GM12878 (cell line): ENCODE measurements around the gene CFAP299. TPM values are rescaled to one million over a fixed set of nuclear protein-coding genes. Genes with fewer than 3 reads are reported as not detected.

Source experiments
- CHD4 ChIP-seq: fragments of 200-600 bp; sonication (generic); IDR thresholded peaks from 2 replicates; pipeline ENCODE4 v1.6.1; 2016; ENCODE audit warnings: mild to moderate bottlenecking
- GATAD2B ChIP-seq: fragments of 450-650 bp; conservative IDR thresholded peaks from 2 replicates; pipeline ENCODE4 v1.6.1; 2017; ENCODE audit warnings: low read depth, mild to moderate bottlenecking, moderate library complexity
- JUND ChIP-seq: IDR thresholded peaks from 2 replicates; pipeline ENCODE4 v1.6.1; 2012; ENCODE audit warnings: low read depth, mild to moderate bottlenecking, low read length, improper control_type of control experiment, moderate library complexity
- KLF5 ChIP-seq: fragments of 450-650 bp; IDR thresholded peaks from 2 replicates; pipeline ENCODE4 v1.6.1; 2014; ENCODE audit warnings: mild to moderate bottlenecking; ENCODE audit not compliant: partially characterized antibody
- NFXL1 ChIP-seq: fragments of 450-650 bp; IDR thresholded peaks from 2 replicates; pipeline ENCODE4 v1.6.1; 2017; ENCODE audit warnings: antibody characterized with exemption, mild to moderate bottlenecking, borderline replicate concordance
- NR2C2 ChIP-seq: IDR thresholded peaks from 2 replicates; pipeline ENCODE4 v1.6.1; 2011; ENCODE audit warnings: borderline replicate concordance, low read depth; ENCODE audit not compliant: control insufficient read depth, insufficient read length
- POLR2A ChIP-seq: IDR thresholded peaks from 2 replicates; pipeline ENCODE4 v1.6.1; 2011; ENCODE audit warnings: low read depth, mild to moderate bottlenecking, low read length
- POLR2AphosphoS5 ChIP-seq: IDR thresholded peaks from 2 replicates; pipeline ENCODE4 v1.6.1; 2011; ENCODE audit warnings: mild to moderate bottlenecking, low read length, inconsistent platforms
- TCF12 ChIP-seq: IDR thresholded peaks from 2 replicates; pipeline ENCODE4 v1.6.1; 2011; ENCODE audit warnings: low read depth, mild to moderate bottlenecking, low read length
- WRNIP1 ChIP-seq: IDR thresholded peaks from 2 replicates; pipeline ENCODE4 v1.6.1; 2011; ENCODE audit warnings: low read depth, low read length, improper control_type of control experiment, borderline replicate concordance
- YY1 ChIP-seq: IDR thresholded peaks from 2 replicates; pipeline ENCODE4 v1.6.1; 2011; ENCODE audit warnings: low read depth, mild to moderate bottlenecking, low read length
- ZBED1 ChIP-seq: IDR thresholded peaks from 2 replicates; pipeline ENCODE4 v1.6.1; 2016; ENCODE audit warnings: borderline replicate concordance
- polyA plus RNA-seq, 11 experiments: library from polyadenylated mRNA; depleted of rRNA in 4 of 11; unstranded in 6 of 11; stranded (reverse) in 5 of 11; fragments of >200 nt; fragmentation: Nextera tagmentation in 4 of 11; fragmentation: Illumina TruSeq in 1 of 11; extraction: Ambion mirVana in 4 of 11; extraction: Trizol in 1 of 11; gene quantifications; 1 replicate in 1 of 11; 2 replicates in 10 of 11; pipeline versions ENCODE4 v1.2.1 to v1.2.3, GENCODE V29; 2011 to 2016; ENCODE audit warnings: inconsistent platforms in 2 of 11, missing spikeins in 2 of 11, low read depth in 1 of 11
- total RNA-seq, 4 experiments: library from RNA; depleted of rRNA in 3 of 4; stranded (reverse); fragments of >200 nt in 3 of 4; fragmentation: Illumina TruSeq in 1 of 4; extraction: Trizol in 1 of 4; gene quantifications; 2 replicates each; pipeline versions ENCODE4 v1.2.1 to v1.2.3, GENCODE V29; 2013 to 2021
- TF ChIP-seq, protein P1 (sequence below): IDR thresholded peaks from 2 replicates; pipeline ENCODE4 v1.6.1; 2012; ENCODE audit warnings: low read depth, low read length, improper control_type of control experiment
- TF ChIP-seq, protein P2 (sequence below): fragments of 450-650 bp; IDR thresholded peaks from 2 replicates; pipeline ENCODE4 v1.6.1; 2014; ENCODE audit warnings: mild to moderate bottlenecking
- TF ChIP-seq, protein P3 (sequence below): fragments of 450-650 bp; IDR thresholded peaks from 2 replicates; pipeline ENCODE4 v1.6.1; 2016; ENCODE audit warnings: mild to moderate bottlenecking
- TF ChIP-seq, protein P4 (sequence below): IDR thresholded peaks from 2 replicates; pipeline ENCODE4 v1.6.1; 2012; ENCODE audit warnings: low read depth, low read length, improper control_type of control experiment
- TF ChIP-seq, protein P5 (sequence below): fragments of 450-650 bp; formaldehyde crosslinking; IDR thresholded peaks from 2 replicates; pipeline ENCODE4 v1.4.0; 2022; ENCODE audit warnings: mild to moderate bottlenecking, moderate library complexity
- TF ChIP-seq, protein P6 (sequence below): fragments of 450-650 bp; IDR thresholded peaks from 2 replicates; pipeline ENCODE4 v1.6.1; 2017; ENCODE audit warnings: borderline replicate concordance
- TF ChIP-seq, protein P7 (sequence below): fragments of 450-650 bp; IDR thresholded peaks from 2 replicates; pipeline ENCODE4 v1.6.1; 2018; ENCODE audit warnings: borderline replicate concordance, mild to moderate bottlenecking; ENCODE audit not compliant: partially characterized antibody
- TF ChIP-seq, protein P8 (sequence below): IDR thresholded peaks from 2 replicates; pipeline ENCODE4 v1.6.1; 2011; ENCODE audit warnings: low read depth, mild to moderate bottlenecking, low read length, moderate library complexity, borderline replicate concordance; ENCODE audit errors: extremely low read depth

The CFAP299 gene
- total and polyA plus RNA-seq, 10 of the 15 experiments (the other 5 are each of a cell fraction or from before 2014, with no cell fraction given): 0.06 to 0.34 TPM; not detected in 8

DNA sequence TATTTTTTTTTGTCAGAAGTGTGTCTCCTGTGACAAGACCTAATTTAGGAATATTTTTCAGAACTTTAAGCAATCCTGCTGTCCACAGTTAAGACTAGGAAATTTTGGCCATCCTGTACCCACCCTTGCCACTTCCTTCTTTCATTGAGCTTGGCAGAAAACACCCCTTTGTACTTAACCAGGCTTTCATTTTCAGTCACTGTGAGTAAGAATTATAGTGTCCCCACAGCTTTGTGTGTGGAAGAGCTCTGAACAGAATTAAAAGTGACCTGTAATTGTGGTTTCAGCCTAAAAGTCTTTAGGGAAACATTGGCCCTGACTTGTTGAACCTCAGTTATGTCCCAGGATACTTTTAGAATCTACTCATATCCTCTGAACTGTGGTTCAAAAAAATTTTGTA, 541.3 kb downstream of the CFAP299 start (continued):
- TF ChIP-seq, protein P1, sequence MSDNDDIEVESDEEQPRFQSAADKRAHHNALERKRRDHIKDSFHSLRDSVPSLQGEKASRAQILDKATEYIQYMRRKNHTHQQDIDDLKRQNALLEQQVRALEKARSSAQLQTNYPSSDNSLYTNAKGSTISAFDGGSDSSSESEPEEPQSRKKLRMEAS: no peak
- TF ChIP-seq, protein P2, sequence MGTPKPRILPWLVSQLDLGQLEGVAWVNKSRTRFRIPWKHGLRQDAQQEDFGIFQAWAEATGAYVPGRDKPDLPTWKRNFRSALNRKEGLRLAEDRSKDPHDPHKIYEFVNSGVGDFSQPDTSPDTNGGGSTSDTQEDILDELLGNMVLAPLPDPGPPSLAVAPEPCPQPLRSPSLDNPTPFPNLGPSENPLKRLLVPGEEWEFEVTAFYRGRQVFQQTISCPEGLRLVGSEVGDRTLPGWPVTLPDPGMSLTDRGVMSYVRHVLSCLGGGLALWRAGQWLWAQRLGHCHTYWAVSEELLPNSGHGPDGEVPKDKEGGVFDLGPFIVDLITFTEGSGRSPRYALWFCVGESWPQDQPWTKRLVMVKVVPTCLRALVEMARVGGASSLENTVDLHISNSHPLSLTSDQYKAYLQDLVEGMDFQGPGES: no peak
- TF ChIP-seq JUND: no peak
- TF ChIP-seq, protein P3, sequence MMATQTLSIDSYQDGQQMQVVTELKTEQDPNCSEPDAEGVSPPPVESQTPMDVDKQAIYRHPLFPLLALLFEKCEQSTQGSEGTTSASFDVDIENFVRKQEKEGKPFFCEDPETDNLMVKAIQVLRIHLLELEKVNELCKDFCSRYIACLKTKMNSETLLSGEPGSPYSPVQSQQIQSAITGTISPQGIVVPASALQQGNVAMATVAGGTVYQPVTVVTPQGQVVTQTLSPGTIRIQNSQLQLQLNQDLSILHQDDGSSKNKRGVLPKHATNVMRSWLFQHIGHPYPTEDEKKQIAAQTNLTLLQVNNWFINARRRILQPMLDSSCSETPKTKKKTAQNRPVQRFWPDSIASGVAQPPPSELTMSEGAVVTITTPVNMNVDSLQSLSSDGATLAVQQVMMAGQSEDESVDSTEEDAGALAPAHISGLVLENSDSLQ: no peak
- TF ChIP-seq, protein P4, sequence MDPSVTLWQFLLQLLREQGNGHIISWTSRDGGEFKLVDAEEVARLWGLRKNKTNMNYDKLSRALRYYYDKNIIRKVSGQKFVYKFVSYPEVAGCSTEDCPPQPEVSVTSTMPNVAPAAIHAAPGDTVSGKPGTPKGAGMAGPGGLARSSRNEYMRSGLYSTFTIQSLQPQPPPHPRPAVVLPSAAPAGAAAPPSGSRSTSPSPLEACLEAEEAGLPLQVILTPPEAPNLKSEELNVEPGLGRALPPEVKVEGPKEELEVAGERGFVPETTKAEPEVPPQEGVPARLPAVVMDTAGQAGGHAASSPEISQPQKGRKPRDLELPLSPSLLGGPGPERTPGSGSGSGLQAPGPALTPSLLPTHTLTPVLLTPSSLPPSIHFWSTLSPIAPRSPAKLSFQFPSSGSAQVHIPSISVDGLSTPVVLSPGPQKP: no peak
- no peak for TF ChIP-seq CHD4
- TF ChIP-seq KLF5: no peak
- no peak for TF ChIP-seq NFXL1
- TF ChIP-seq ZBED1: peak; percentile 80; the same call in 1 of the 2 replicates
- no peak for TF ChIP-seq WRNIP1
- TF ChIP-seq, protein P5, sequence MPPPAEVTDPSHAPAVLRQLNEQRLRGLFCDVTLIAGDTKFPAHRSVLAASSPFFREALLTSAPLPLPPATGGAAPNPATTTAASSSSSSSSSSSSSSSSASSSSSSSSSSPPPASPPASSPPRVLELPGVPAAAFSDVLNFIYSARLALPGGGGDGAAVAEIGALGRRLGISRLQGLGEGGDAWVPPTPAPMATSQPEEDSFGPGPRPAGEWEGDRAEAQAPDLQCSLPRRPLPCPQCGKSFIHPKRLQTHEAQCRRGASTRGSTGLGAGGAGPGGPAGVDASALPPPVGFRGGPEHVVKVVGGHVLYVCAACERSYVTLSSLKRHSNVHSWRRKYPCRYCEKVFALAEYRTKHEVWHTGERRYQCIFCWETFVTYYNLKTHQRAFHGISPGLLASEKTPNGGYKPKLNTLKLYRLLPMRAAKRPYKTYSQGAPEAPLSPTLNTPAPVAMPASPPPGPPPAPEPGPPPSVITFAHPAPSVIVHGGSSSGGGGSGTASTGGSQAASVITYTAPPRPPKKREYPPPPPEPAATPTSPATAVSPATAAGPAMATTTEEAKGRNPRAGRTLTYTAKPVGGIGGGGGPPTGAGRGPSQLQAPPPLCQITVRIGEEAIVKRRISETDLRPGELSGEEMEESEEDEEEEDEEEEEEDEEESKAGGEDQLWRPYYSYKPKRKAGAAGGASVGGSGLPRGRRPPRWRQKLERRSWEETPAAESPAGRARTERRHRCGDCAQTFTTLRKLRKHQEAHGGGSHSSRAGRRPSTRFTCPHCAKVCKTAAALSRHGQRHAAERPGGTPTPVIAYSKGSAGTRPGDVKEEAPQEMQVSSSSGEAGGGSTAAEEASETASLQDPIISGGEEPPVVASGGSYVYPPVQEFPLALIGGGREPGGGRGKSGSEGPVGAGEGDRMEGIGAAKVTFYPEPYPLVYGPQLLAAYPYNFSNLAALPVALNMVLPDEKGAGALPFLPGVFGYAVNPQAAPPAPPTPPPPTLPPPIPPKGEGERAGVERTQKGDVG: no peak
- TF ChIP-seq, protein P6, sequence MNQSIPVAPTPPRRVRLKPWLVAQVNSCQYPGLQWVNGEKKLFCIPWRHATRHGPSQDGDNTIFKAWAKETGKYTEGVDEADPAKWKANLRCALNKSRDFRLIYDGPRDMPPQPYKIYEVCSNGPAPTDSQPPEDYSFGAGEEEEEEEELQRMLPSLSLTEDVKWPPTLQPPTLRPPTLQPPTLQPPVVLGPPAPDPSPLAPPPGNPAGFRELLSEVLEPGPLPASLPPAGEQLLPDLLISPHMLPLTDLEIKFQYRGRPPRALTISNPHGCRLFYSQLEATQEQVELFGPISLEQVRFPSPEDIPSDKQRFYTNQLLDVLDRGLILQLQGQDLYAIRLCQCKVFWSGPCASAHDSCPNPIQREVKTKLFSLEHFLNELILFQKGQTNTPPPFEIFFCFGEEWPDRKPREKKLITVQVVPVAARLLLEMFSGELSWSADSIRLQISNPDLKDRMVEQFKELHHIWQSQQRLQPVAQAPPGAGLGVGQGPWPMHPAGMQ: no peak
- no peak for TF ChIP-seq POLR2A
- no peak for TF ChIP-seq POLR2AphosphoS5
- no peak for TF ChIP-seq YY1
- TF ChIP-seq, protein P7, sequence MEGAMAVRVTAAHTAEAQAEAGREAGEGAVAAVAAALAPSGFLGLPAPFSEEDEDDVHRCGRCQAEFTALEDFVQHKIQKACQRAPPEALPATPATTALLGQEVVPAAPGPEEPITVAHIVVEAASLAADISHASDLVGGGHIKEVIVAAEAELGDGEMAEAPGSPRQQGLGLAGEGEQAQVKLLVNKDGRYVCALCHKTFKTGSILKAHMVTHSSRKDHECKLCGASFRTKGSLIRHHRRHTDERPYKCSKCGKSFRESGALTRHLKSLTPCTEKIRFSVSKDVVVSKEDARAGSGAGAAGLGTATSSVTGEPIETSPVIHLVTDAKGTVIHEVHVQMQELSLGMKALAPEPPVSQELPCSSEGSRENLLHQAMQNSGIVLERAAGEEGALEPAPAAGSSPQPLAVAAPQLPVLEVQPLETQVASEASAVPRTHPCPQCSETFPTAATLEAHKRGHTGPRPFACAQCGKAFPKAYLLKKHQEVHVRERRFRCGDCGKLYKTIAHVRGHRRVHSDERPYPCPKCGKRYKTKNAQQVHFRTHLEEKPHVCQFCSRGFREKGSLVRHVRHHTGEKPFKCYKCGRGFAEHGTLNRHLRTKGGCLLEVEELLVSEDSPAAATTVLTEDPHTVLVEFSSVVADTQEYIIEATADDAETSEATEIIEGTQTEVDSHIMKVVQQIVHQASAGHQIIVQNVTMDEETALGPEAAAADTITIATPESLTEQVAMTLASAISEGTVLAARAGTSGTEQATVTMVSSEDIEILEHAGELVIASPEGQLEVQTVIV: no peak
- TF ChIP-seq TCF12: 0 out of 2 replicates have a peak, but pooled peaks have one; percentile 52
- TF ChIP-seq, protein P8, sequence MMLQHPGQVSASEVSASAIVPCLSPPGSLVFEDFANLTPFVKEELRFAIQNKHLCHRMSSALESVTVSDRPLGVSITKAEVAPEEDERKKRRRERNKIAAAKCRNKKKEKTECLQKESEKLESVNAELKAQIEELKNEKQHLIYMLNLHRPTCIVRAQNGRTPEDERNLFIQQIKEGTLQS: no peak
- TF ChIP-seq GATAD2B: peak; percentile 92
- no peak for TF ChIP-seq NR2C2
